GM19452 (cell line): ENCODE results near the gene SUGCT.
"Not testable (repeated sequence)": the region's sequence is repeated elsewhere in the genome, so short reads cannot be mapped to it uniquely, and the experiment has no call there.

Experiments
- ATAC-seq: cut with Tn5 transposase; IDR thresholded peaks from one replicate; pipeline ENCODE4 v1.9.1; 2021; ENCODE audit not compliant: unreplicated experiment

SUGCT gene

GRCh38 chr7:40393660-40394059 lies 258.9 kb downstream of the SUGCT start:
- no peak for ATAC-seq

- no peak for ATAC-seq
These were observed 259.6 kb downstream of the SUGCT start for GRCh38 chr7:40394400-40394799.

GRCh38 chr7:40400525-40400924 lies 265.7 kb downstream of the SUGCT start:
- no peak for ATAC-seq

- ATAC-seq: no peak
These were observed 266.6 kb downstream of the SUGCT start for GRCh38 chr7:40401406-40401805.

GRCh38 chr7:40402661-40403060 lies 267.9 kb downstream of the SUGCT start:
- ATAC-seq: no peak

- ATAC-seq: no peak
These were observed 269.1 kb downstream of the SUGCT start for GRCh38 chr7:40403703-40404476.

GRCh38 chr7:40405991-40406390 lies 271.2 kb downstream of the SUGCT start:
- ATAC-seq: no peak

GRCh38 chr7:40412323-40412722 lies 277.5 kb downstream of the SUGCT start:
- ATAC-seq: no peak

GRCh38 chr7:40414704-40415103 lies 279.9 kb downstream of the SUGCT start:
- not testable (repeated sequence) for ATAC-seq

- ATAC-seq: no peak
These were observed 283.6 kb downstream of the SUGCT start for GRCh38 chr7:40418448-40418847.

GRCh38 chr7:40418983-40419382 lies 284.2 kb downstream of the SUGCT start:
- ATAC-seq: no peak

GRCh38 chr7:40419806-40420205 lies 285.0 kb downstream of the SUGCT start:
- no peak for ATAC-seq

GRCh38 chr7:40421433-40421832 lies 286.6 kb downstream of the SUGCT start:
- ATAC-seq: no peak

GRCh38 chr7:40425696-40426095 lies 290.9 kb downstream of the SUGCT start:
- ATAC-seq: no peak

GRCh38 chr7:40428421-40428820 lies 293.6 kb downstream of the SUGCT start:
- no peak for ATAC-seq

GRCh38 chr7:40429826-40430225 lies 295.0 kb downstream of the SUGCT start:
- no peak for ATAC-seq

GRCh38 chr7:40432046-40432445 lies 297.2 kb downstream of the SUGCT start:
- ATAC-seq: no peak

GRCh38 chr7:40436710-40437109 lies 301.9 kb downstream of the SUGCT start:
- no peak for ATAC-seq

GRCh38 chr7:40437498-40437897 lies 302.7 kb downstream of the SUGCT start:
- ATAC-seq: no peak

- ATAC-seq: no peak
These were observed 303.3 kb downstream of the SUGCT start for GRCh38 chr7:40437936-40438634.

- no peak for ATAC-seq
These were observed 304.9 kb downstream of the SUGCT start for GRCh38 chr7:40439686-40440085.

- ATAC-seq: no peak
These were observed 312.5 kb downstream of the SUGCT start for GRCh38 chr7:40447345-40447744.
